Measurements from ENCODE around the gene CDK17.
"Not testable (repeated sequence)": the region's sequence is repeated elsewhere in the genome, so short reads cannot be mapped to it uniquely, and the experiment has no call there.

Gene CDK17

GRCh38 chr12:96416033-96416799 is 16.0 kb upstream of the CDK17 start:
- no peak for DNase-seq

GRCh38 chr12:96414637-96415036 is 14.4 kb upstream of the CDK17 start:
- DNase-seq, result peak; percentile 73

- DNase-seq, result no peak
Observed at GRCh38 chr12:96412431-96412830, 12.2 kb upstream of the CDK17 start.

- no peak for DNase-seq
Observed at GRCh38 chr12:96409731-96410130, 9.5 kb upstream of the CDK17 start.

GRCh38 chr12:96408993-96409392 is 8.8 kb upstream of the CDK17 start:
- no peak for DNase-seq

- not testable (repeated sequence) for DNase-seq
Observed at GRCh38 chr12:96407429-96408097, 7.3 kb upstream of the CDK17 start.

- DNase-seq, result no peak
Observed at GRCh38 chr12:96404696-96405095, 4.5 kb upstream of the CDK17 start.

- DNase-seq, result no peak
Observed at GRCh38 chr12:96403870-96404269, 3.6 kb upstream of the CDK17 start.

GRCh38 chr12:96402522-96402921 is 2.3 kb upstream of the CDK17 start:
- DNase-seq, result not testable (repeated sequence)

GRCh38 chr12:96402061-96402460 is 1.8 kb upstream of the CDK17 start:
- DNase-seq, result no peak

- peak; percentile 50 for DNase-seq
Observed at GRCh38 chr12:96401076-96401871, 1.0 kb upstream of the CDK17 start.

- no peak for DNase-seq
Observed at GRCh38 chr12:96400631-96401075, 414 bp upstream of the CDK17 start.

- peak; percentile 10 for DNase-seq
Observed at GRCh38 chr12:96399120-96399918, 920 bp downstream of the CDK17 start.

GRCh38 chr12:96398424-96399119 is 1.7 kb downstream of the CDK17 start:
- no peak for DNase-seq

GRCh38 chr12:96397756-96398423 is 2.3 kb downstream of the CDK17 start:
- DNase-seq, result no peak

GRCh38 chr12:96396914-96397313 is 3.3 kb downstream of the CDK17 start:
- no peak for DNase-seq

GRCh38 chr12:96396209-96396608 is 4.0 kb downstream of the CDK17 start:
- no peak for DNase-seq

- no peak for DNase-seq
Observed at GRCh38 chr12:96395236-96395635, 5.0 kb downstream of the CDK17 start.

- not testable (repeated sequence) for DNase-seq
Observed at GRCh38 chr12:96393229-96393628, 7.0 kb downstream of the CDK17 start.

GRCh38 chr12:96392397-96392796 is 7.8 kb downstream of the CDK17 start:
- DNase-seq, result no peak

GRCh38 chr12:96387981-96388380 is 12.3 kb downstream of the CDK17 start:
- DNase-seq, result no peak
